ENCODE measurements around the gene RCCD1.

The RCCD1 gene

GRCh38 chr15:90942354-90943120, 12.1 kb upstream of the RCCD1 start:
- peaks cover 79% of the 10 kb centered on the region for H3K36me3 ChIP-seq (ENCODE audit: control insufficient read depth, insufficient read depth, low read length)
- no peaks in the 10 kb centered on the region for H3K4me1 ChIP-seq (ENCODE audit: control insufficient read depth, insufficient read depth, low read length, poor library complexity, severe bottlenecking)
- H3K27ac ChIP-seq (ENCODE audit: insufficient read depth, low read length, poor library complexity, severe bottlenecking): no peak overlapping the region
- DNase-seq: no peak
- H3K4me3 ChIP-seq (ENCODE audit: insufficient read depth, low read depth, low read length, poor library complexity, severe bottlenecking): no peak overlapping the region
- H3K27me3 ChIP-seq (replicated peaks; ENCODE audit: control insufficient read depth, insufficient read depth, low read length, poor library complexity, severe bottlenecking): no peaks in the 10 kb centered on the region
- H3K9me3 ChIP-seq (ENCODE audit: control insufficient read depth, low read length): no peaks in the 10 kb centered on the region

DNA sequence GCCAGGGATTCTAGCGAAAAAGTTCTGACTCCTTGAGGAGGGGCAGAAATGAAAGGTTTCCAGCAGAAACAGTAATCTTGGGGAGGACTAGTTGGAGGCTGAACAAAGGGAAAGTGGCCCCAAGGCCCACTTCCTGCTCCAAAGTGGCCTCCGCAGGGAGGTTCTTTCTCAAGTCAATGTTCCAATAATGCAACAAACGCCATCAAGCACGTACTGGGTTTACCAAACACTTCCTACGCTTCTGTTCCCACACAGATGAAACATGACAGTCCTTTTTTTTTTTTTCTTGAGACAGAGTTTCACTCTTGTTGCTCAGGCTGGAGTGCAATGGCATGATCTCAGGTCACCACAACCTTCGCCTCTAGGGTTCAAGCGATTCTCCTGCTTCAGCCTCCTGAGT, 9.6 kb upstream of the RCCD1 start:
- Histone ChIP-seq H3K27ac (ENCODE audit: insufficient read depth, low read length, poor library complexity, severe bottlenecking) (no peak overlapping the region), H3K36me3 (ENCODE audit: control insufficient read depth, insufficient read depth, low read length) (peaks cover 88% of the 10 kb centered on the region)
- no peak for DNase-seq

GRCh38 chr15:90946538-90946937, 8.1 kb upstream of the RCCD1 start:
- Histone ChIP-seq H3K27me3 (replicated peaks; ENCODE audit: control insufficient read depth, insufficient read depth, low read length, poor library complexity, severe bottlenecking) (no peaks in the 10 kb centered on the region), H3K9me3 (ENCODE audit: control insufficient read depth, low read length) (no peaks in the 10 kb centered on the region), H3K4me3 (ENCODE audit: insufficient read depth, low read depth, low read length, poor library complexity, severe bottlenecking) (no peak overlapping the region), H3K36me3 (ENCODE audit: control insufficient read depth, insufficient read depth, low read length) (peaks cover 82% of the 10 kb centered on the region), H3K27ac (ENCODE audit: insufficient read depth, low read length, poor library complexity, severe bottlenecking) (no peak overlapping the region), H3K4me1 (ENCODE audit: control insufficient read depth, insufficient read depth, low read length, poor library complexity, severe bottlenecking) (no peaks in the 10 kb centered on the region)
- no peak for DNase-seq

More for the DNA sequence above, 9.6 kb upstream of the RCCD1 start:
- Histone ChIP-seq H3K4me1 (ENCODE audit: control insufficient read depth, insufficient read depth, low read length, poor library complexity, severe bottlenecking) (no peaks in the 10 kb centered on the region), H3K27me3 (replicated peaks; ENCODE audit: control insufficient read depth, insufficient read depth, low read length, poor library complexity, severe bottlenecking) (no peaks in the 10 kb centered on the region), H3K4me3 (ENCODE audit: insufficient read depth, low read depth, low read length, poor library complexity, severe bottlenecking) (no peak overlapping the region), H3K9me3 (ENCODE audit: control insufficient read depth, low read length) (no peaks in the 10 kb centered on the region)

GRCh38 chr15:90946941-90947576, 7.6 kb upstream of the RCCD1 start:
- Histone ChIP-seq H3K27ac (ENCODE audit: insufficient read depth, low read length, poor library complexity, severe bottlenecking) (no peak overlapping the region), H3K9me3 (ENCODE audit: control insufficient read depth, low read length) (no peaks in the 10 kb centered on the region), H3K36me3 (ENCODE audit: control insufficient read depth, insufficient read depth, low read length) (peaks cover 77% of the 10 kb centered on the region), H3K4me3 (ENCODE audit: insufficient read depth, low read depth, low read length, poor library complexity, severe bottlenecking) (no peak overlapping the region), H3K4me1 (ENCODE audit: control insufficient read depth, insufficient read depth, low read length, poor library complexity, severe bottlenecking) (no peaks in the 10 kb centered on the region), H3K27me3 (replicated peaks; ENCODE audit: control insufficient read depth, insufficient read depth, low read length, poor library complexity, severe bottlenecking) (no peaks in the 10 kb centered on the region)
- no peak for DNase-seq

GRCh38 chr15:90947577-90948357, 6.9 kb upstream of the RCCD1 start:
- DNase-seq: no peak
- H3K27me3 ChIP-seq (replicated peaks; ENCODE audit: control insufficient read depth, insufficient read depth, low read length, poor library complexity, severe bottlenecking): no peaks in the 10 kb centered on the region
- no peak overlapping the region for H3K4me3 ChIP-seq (ENCODE audit: insufficient read depth, low read depth, low read length, poor library complexity, severe bottlenecking)
- no peaks in the 10 kb centered on the region for H3K9me3 ChIP-seq (ENCODE audit: control insufficient read depth, low read length)
- H3K4me1 ChIP-seq (ENCODE audit: control insufficient read depth, insufficient read depth, low read length, poor library complexity, severe bottlenecking): no peaks in the 10 kb centered on the region
- peaks cover 73% of the 10 kb centered on the region for H3K36me3 ChIP-seq (ENCODE audit: control insufficient read depth, insufficient read depth, low read length)
- H3K27ac ChIP-seq (ENCODE audit: insufficient read depth, low read length, poor library complexity, severe bottlenecking): no peak overlapping the region

GRCh38 chr15:90948506-90948905, 6.2 kb upstream of the RCCD1 start:
- no peak for DNase-seq
- peaks cover 69% of the 10 kb centered on the region for H3K36me3 ChIP-seq (ENCODE audit: control insufficient read depth, insufficient read depth, low read length)
- no peaks in the 10 kb centered on the region for H3K9me3 ChIP-seq (ENCODE audit: control insufficient read depth, low read length)
- no peaks in the 10 kb centered on the region for H3K27me3 ChIP-seq (replicated peaks; ENCODE audit: control insufficient read depth, insufficient read depth, low read length, poor library complexity, severe bottlenecking)
- no peak overlapping the region for H3K4me3 ChIP-seq (ENCODE audit: insufficient read depth, low read depth, low read length, poor library complexity, severe bottlenecking)
- no peaks in the 10 kb centered on the region for H3K4me1 ChIP-seq (ENCODE audit: control insufficient read depth, insufficient read depth, low read length, poor library complexity, severe bottlenecking)
- no peak overlapping the region for H3K27ac ChIP-seq (ENCODE audit: insufficient read depth, low read length, poor library complexity, severe bottlenecking)

GRCh38 chr15:90949979-90950675, 4.6 kb upstream of the RCCD1 start:
- H3K27ac ChIP-seq (ENCODE audit: insufficient read depth, low read length, poor library complexity, severe bottlenecking): no peak overlapping the region
- no peak overlapping the region for H3K4me3 ChIP-seq (ENCODE audit: insufficient read depth, low read depth, low read length, poor library complexity, severe bottlenecking)
- H3K9me3 ChIP-seq (ENCODE audit: control insufficient read depth, low read length): no peaks in the 10 kb centered on the region
- H3K4me1 ChIP-seq (ENCODE audit: control insufficient read depth, insufficient read depth, low read length, poor library complexity, severe bottlenecking): peaks cover 8% of the 10 kb centered on the region
- H3K36me3 ChIP-seq (ENCODE audit: control insufficient read depth, insufficient read depth, low read length): peaks cover 52% of the 10 kb centered on the region
- DNase-seq: no peak
- H3K27me3 ChIP-seq (replicated peaks; ENCODE audit: control insufficient read depth, insufficient read depth, low read length, poor library complexity, severe bottlenecking): no peaks in the 10 kb centered on the region

GRCh38 chr15:90950676-90951075, 4.0 kb upstream of the RCCD1 start:
- no peak for DNase-seq
- Histone ChIP-seq H3K4me3 (ENCODE audit: insufficient read depth, low read depth, low read length, poor library complexity, severe bottlenecking) (no peak overlapping the region), H3K4me1 (ENCODE audit: control insufficient read depth, insufficient read depth, low read length, poor library complexity, severe bottlenecking) (peaks cover 13% of the 10 kb centered on the region), H3K9me3 (ENCODE audit: control insufficient read depth, low read length) (no peaks in the 10 kb centered on the region), H3K36me3 (ENCODE audit: control insufficient read depth, insufficient read depth, low read length) (peaks cover 51% of the 10 kb centered on the region), H3K27me3 (replicated peaks; ENCODE audit: control insufficient read depth, insufficient read depth, low read length, poor library complexity, severe bottlenecking) (no peaks in the 10 kb centered on the region), H3K27ac (ENCODE audit: insufficient read depth, low read length, poor library complexity, severe bottlenecking) (no peak overlapping the region)

DNA sequence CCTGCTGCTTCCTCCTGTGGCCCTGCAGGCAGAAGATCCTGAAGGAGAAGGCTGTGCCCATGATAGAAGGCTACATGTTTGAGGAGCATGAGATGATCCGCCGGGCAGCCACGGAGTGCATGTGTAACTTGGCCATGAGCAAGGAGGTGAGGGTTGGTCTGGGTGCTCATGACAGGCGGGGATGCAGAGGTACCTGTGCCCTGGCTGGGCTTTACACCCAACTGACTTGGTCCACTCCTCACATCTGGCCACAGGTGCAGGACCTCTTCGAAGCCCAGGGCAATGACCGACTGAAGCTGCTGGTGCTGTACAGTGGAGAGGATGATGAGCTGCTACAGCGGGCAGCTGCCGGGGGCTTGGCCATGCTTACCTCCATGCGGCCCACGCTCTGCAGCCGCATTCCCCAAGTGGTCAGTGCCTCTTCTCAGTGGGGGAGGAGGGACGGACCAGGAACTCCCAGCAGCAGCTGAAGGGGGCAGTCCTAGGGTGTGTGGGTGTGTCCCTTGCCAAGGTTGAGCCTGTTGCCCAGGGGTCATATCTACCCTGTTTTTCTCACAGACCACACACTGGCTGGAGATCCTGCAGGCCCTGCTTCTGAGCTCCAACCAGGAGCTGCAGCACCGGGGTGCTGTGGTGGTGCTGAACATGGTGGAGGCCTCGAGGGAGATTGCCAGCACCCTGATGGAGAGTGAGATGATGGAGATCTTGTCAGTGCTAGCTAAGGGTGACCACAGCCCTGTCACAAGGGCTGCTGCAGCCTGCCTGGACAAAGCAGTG, 1.6 kb upstream of the RCCD1 start:
- Histone ChIP-seq H3K27me3 (replicated peaks; ENCODE audit: control insufficient read depth, insufficient read depth, low read length, poor library complexity, severe bottlenecking) (no peaks in the 10 kb centered on the region), H3K36me3 (ENCODE audit: control insufficient read depth, insufficient read depth, low read length) (peaks cover 31% of the 10 kb centered on the region), H3K27ac (ENCODE audit: insufficient read depth, low read length, poor library complexity, severe bottlenecking) (no peak overlapping the region), H3K9me3 (ENCODE audit: control insufficient read depth, low read length) (no peaks in the 10 kb centered on the region), H3K4me3 (ENCODE audit: insufficient read depth, low read depth, low read length, poor library complexity, severe bottlenecking) (no peak overlapping the region), H3K4me1 (ENCODE audit: control insufficient read depth, insufficient read depth, low read length, poor library complexity, severe bottlenecking) (peaks cover 23% of the 10 kb centered on the region)
- DNase-seq: no peak
